ENCODE data around the gene SELENOV. TPM values are rescaled to one million over a fixed set of nuclear protein-coding genes. Genes with fewer than 3 reads are reported as not detected.

The SELENOV gene
- total RNA-seq, 1 experiment from 2014 or later = not detected

DNA sequence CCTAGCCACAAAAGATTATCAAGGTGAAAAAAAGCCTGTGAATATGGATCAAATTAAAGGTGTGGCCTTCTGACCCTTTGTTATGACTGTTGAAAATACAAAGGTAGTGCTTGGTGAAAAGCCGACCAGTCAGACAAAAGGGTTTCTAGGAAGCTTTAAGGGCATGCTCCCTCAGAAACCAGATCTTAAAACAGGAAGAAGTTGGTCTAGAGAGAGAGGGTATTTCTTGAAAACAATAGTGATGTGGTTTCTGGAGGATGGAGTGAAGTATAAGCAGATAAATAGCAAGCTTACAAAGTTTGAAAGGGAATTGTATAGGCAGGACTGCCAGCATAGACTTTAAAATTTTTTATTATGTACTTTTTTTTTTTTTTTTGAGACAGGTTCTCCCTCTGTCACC is 30.0 kb downstream of the SELENOV start:
- H3K4me2 ChIP-seq (ENCODE audit: low read length) = no peak overlapping the region
- H4K20me1 ChIP-seq (ENCODE audit: insufficient read depth) = no peaks in the 10 kb centered on the region
- H3K9me2 ChIP-seq (ENCODE audit: insufficient read depth) = no peaks in the 10 kb centered on the region
- DNase-seq (ENCODE audit: low read depth, low spot score) (no peak), ATAC-seq (no peak)
- peaks cover 2 to 14% of the 10 kb centered on the region in 2 experiments; a peak in 2 of 4 replicates for H3K4me1 ChIP-seq (ENCODE audit: control insufficient read depth in 1 of 2, insufficient read depth in 2 of 2, low read length in 2 of 2)
- BruUV-seq (replicated peaks) = no TSS peak
- H3K36me3 ChIP-seq (ENCODE audit: control insufficient read depth in 1 of 2, insufficient read depth in 2 of 2, low read length in 2 of 2) = no peaks in the 10 kb centered on the region
- ChIA-PET CTCF (no interaction called here), RAD21 (ENCODE audit: low non-redundant PET in 1 of 2, low total read pairs in 2 of 2, uncharacterized antibody in 2 of 2, unreplicated experiment in 2 of 2) (no interaction called here), POLR2A (no interaction called here)
- H3K4me3 ChIP-seq (replicated peaks in 1 of 2; ENCODE audit: low read depth in 1 of 2, low read length in 2 of 2) = no peak overlapping the region
- intact Hi-C loops (cut with micrococcal nuclease) = no loop called here
- no peaks in the 10 kb centered on the region for H3K9me3 ChIP-seq (ENCODE audit: control insufficient read depth in 1 of 2, insufficient read depth in 1 of 2, low read depth in 1 of 2, low read length in 2 of 2)
- H3K27ac ChIP-seq (ENCODE audit: low read depth, low read length) = no peak overlapping the region
- H3K27me3 ChIP-seq (ENCODE audit: insufficient read depth, low read length) = no peaks in the 10 kb centered on the region
- H3K9ac ChIP-seq (ENCODE audit: low read length) = no peak overlapping the region
- H3K79me2 ChIP-seq (ENCODE audit: insufficient read depth, low read length) = no peaks in the 10 kb centered on the region
- TF ChIP-seq ZNF274 (IDR thresholded peaks at IDR 0.05; ENCODE audit: low read depth, low read length) (no peak), CEBPB (IDR thresholded peaks at IDR 0.05; ENCODE audit: low read depth) (no peak), SRF (IDR thresholded peaks at IDR 0.05; ENCODE audit: low read depth) (no peak), ZFX (IDR thresholded peaks at IDR 0.05) (no peak), EZH2phosphoT487 (IDR thresholded peaks at IDR 0.05; ENCODE audit: borderline replicate concordance) (no peak), YY1 (IDR thresholded peaks at IDR 0.05; ENCODE audit: extremely low read depth, insufficient replicate concordance, low read depth, low read length) (no peak), POLR2AphosphoS5 (IDR thresholded peaks at IDR 0.05; ENCODE audit: low read depth, low read length) (no peak)
- TF ChIP-seq, protein P1, sequence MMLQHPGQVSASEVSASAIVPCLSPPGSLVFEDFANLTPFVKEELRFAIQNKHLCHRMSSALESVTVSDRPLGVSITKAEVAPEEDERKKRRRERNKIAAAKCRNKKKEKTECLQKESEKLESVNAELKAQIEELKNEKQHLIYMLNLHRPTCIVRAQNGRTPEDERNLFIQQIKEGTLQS (IDR thresholded peaks at IDR 0.05) = no peak
- TF ChIP-seq, protein P2, sequence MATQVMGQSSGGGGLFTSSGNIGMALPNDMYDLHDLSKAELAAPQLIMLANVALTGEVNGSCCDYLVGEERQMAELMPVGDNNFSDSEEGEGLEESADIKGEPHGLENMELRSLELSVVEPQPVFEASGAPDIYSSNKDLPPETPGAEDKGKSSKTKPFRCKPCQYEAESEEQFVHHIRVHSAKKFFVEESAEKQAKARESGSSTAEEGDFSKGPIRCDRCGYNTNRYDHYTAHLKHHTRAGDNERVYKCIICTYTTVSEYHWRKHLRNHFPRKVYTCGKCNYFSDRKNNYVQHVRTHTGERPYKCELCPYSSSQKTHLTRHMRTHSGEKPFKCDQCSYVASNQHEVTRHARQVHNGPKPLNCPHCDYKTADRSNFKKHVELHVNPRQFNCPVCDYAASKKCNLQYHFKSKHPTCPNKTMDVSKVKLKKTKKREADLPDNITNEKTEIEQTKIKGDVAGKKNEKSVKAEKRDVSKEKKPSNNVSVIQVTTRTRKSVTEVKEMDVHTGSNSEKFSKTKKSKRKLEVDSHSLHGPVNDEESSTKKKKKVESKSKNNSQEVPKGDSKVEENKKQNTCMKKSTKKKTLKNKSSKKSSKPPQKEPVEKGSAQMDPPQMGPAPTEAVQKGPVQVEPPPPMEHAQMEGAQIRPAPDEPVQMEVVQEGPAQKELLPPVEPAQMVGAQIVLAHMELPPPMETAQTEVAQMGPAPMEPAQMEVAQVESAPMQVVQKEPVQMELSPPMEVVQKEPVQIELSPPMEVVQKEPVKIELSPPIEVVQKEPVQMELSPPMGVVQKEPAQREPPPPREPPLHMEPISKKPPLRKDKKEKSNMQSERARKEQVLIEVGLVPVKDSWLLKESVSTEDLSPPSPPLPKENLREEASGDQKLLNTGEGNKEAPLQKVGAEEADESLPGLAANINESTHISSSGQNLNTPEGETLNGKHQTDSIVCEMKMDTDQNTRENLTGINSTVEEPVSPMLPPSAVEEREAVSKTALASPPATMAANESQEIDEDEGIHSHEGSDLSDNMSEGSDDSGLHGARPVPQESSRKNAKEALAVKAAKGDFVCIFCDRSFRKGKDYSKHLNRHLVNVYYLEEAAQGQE (IDR thresholded peaks at IDR 0.05; ENCODE audit: low read depth) = no peak
- TF ChIP-seq, protein P3, sequence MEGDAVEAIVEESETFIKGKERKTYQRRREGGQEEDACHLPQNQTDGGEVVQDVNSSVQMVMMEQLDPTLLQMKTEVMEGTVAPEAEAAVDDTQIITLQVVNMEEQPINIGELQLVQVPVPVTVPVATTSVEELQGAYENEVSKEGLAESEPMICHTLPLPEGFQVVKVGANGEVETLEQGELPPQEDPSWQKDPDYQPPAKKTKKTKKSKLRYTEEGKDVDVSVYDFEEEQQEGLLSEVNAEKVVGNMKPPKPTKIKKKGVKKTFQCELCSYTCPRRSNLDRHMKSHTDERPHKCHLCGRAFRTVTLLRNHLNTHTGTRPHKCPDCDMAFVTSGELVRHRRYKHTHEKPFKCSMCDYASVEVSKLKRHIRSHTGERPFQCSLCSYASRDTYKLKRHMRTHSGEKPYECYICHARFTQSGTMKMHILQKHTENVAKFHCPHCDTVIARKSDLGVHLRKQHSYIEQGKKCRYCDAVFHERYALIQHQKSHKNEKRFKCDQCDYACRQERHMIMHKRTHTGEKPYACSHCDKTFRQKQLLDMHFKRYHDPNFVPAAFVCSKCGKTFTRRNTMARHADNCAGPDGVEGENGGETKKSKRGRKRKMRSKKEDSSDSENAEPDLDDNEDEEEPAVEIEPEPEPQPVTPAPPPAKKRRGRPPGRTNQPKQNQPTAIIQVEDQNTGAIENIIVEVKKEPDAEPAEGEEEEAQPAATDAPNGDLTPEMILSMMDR (IDR thresholded peaks at IDR 0.05 in 2 of 3, conservative IDR thresholded peaks at IDR 0.05 in 1 of 3; ENCODE audit: borderline replicate concordance in 1 of 3, insufficient read depth in 1 of 3, low read depth in 2 of 3, low read length in 2 of 3) = no peak
- no peak overlapping the region for H2AFZ ChIP-seq (ENCODE audit: low read depth, low read length, poor library complexity, severe bottlenecking)

Measured in HCT116 (cell line).